DOHH2 (cell line): ENCODE data around the gene PPM1G.
A peak's percentile ranks its signal among the peaks of the same experiment; 100 is the strongest.

Experiments
- H3F3A ChIP-seq: fragments of 200-600 bp; sonication (generic), shearing (Covaris generic); 2 replicates; pipeline ENCODE4 v1.6.0; 2016; ENCODE audit warnings: antibody characterized with exemption, mild to moderate bottlenecking; ENCODE audit not compliant: control insufficient read depth, insufficient read depth
- H3K27ac ChIP-seq: fragments of 200-600 bp; sonication (generic); 2 replicates; pipeline ENCODE4 v1.5.1; 2014; ENCODE audit warnings: low read depth, mild to moderate bottlenecking, low read length, moderate library complexity
- H3K27me3 ChIP-seq: fragments of 200-600 bp; sonication (generic); 2 replicates; pipeline ENCODE4 v1.6.1; 2014; ENCODE audit warnings: mild to moderate bottlenecking, low read length, mixed read lengths; ENCODE audit not compliant: control insufficient read depth
- H3K36me3 ChIP-seq: fragments of 200-600 bp; sonication (generic); 2 replicates; pipeline ENCODE4 v1.6.1; 2014; ENCODE audit warnings: mild to moderate bottlenecking, low read length, moderate library complexity, mixed read lengths; ENCODE audit not compliant: control insufficient read depth
- H3K4me1 ChIP-seq: fragments of 200-600 bp; sonication (generic); 2 replicates; pipeline ENCODE4 v1.6.1; 2014; ENCODE audit warnings: mild to moderate bottlenecking, low read length, mixed read lengths; ENCODE audit not compliant: control insufficient read depth
- H3K4me2 ChIP-seq: fragments of 200-600 bp; sonication (generic); 2 replicates; pipeline ENCODE4 v1.6.0; 2014; ENCODE audit warnings: mild to moderate bottlenecking, low read length, moderate library complexity
- H3K4me3 ChIP-seq: fragments of 200-600 bp; sonication (generic); 2 replicates; pipeline ENCODE4 v1.5.1; 2014; ENCODE audit warnings: mild to moderate bottlenecking, low read length, mixed read lengths
- H3K79me2 ChIP-seq: fragments of 200-600 bp; sonication (generic); 2 replicates; pipeline ENCODE4 v1.6.1; 2014; ENCODE audit warnings: mild to moderate bottlenecking, low read length, mixed read lengths; ENCODE audit not compliant: control insufficient read depth
- H3K9me2 ChIP-seq: fragments of 200-600 bp; sonication (generic); replicated peaks from 2 replicates; pipeline ENCODE4 v1.6.1; 2014; ENCODE audit warnings: mild to moderate bottlenecking, low read length, mixed read lengths; ENCODE audit not compliant: control insufficient read depth
- H3K9me3 ChIP-seq: fragments of 200-600 bp; sonication (generic); 2 replicates; pipeline ENCODE4 v1.6.1; 2014; ENCODE audit warnings: antibody characterized with exemption, low read length, mixed read lengths; ENCODE audit not compliant: control insufficient read depth, insufficient read depth
- H4K20me1 ChIP-seq: fragments of 200-600 bp; sonication (generic); 2 replicates; pipeline ENCODE4 v1.6.0; 2014; ENCODE audit warnings: low read depth, mild to moderate bottlenecking, antibody characterized with exemption, low read length, moderate library complexity; ENCODE audit not compliant: control insufficient read depth, insufficient read depth
- EZH2phosphoT487 ChIP-seq: fragments of 200-600 bp; sonication (generic); IDR thresholded peaks from 2 replicates; pipeline ENCODE4 v1.6.1; 2017; ENCODE audit warnings: borderline replicate concordance, mild to moderate bottlenecking, antibody characterized with exemption, low read length, moderate library complexity, mixed read lengths
- TF ChIP-seq, protein P1 (sequence below): fragments of 200-600 bp; sonication (generic); IDR thresholded peaks from one replicate; pipeline ENCODE4 v1.5.1; 2014; ENCODE audit warnings: antibody characterized with exemption, mild to moderate bottlenecking, low read depth, low read length; ENCODE audit not compliant: poor library complexity, severe bottlenecking

The PPM1G gene

DNA sequence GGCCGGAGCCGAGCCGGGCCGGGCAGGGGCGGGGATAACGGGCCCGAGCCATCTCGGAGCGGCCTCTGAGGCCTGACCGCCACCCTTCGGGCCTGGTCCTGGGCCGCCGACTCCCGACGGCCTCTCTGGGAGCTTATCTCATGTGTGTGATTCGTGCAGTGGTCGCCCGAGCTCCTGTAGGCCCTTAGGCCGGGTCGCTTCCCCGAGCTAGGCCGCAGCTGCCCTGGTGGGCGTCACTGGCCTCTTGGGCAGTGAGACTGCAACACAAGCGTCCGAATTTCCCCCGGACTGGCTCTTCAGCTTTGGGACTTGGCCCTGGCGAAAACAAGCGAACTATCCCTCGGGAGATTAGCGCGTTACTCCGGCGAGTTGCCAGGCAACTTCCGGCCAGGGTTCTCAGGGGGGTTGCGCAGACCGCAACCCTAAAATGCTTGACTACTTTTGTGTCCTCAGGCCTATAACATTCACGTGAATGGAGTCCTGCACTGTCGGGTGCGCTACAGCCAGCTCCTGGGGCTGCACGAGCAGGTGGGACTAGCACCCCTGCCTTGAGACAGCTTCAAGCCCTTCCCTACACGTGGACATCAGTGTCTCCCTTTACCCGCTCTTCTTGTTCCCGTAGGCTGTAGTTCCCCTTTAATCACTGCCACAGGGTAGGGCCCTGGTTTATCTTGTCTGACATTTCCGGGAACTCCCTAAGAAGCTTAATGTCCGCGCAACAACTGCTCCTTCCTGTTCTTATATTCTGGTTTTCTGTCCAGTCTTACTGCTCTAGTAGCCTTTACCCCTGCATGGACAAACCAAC is 38.4 kb downstream of the PPM1G start:
- peaks cover 4% of the 10 kb centered on the region; the same call in 1 of the 2 replicates for H4K20me1 ChIP-seq
- TF ChIP-seq EZH2phosphoT487: no peak
- TF ChIP-seq, protein P1, sequence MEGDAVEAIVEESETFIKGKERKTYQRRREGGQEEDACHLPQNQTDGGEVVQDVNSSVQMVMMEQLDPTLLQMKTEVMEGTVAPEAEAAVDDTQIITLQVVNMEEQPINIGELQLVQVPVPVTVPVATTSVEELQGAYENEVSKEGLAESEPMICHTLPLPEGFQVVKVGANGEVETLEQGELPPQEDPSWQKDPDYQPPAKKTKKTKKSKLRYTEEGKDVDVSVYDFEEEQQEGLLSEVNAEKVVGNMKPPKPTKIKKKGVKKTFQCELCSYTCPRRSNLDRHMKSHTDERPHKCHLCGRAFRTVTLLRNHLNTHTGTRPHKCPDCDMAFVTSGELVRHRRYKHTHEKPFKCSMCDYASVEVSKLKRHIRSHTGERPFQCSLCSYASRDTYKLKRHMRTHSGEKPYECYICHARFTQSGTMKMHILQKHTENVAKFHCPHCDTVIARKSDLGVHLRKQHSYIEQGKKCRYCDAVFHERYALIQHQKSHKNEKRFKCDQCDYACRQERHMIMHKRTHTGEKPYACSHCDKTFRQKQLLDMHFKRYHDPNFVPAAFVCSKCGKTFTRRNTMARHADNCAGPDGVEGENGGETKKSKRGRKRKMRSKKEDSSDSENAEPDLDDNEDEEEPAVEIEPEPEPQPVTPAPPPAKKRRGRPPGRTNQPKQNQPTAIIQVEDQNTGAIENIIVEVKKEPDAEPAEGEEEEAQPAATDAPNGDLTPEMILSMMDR: no peak
- H3K9me3 ChIP-seq: no peaks in the 10 kb centered on the region
- peak overlapping the region; percentile 86 for H3K27ac ChIP-seq
- H3K36me3 ChIP-seq: peaks cover 81% of the 10 kb centered on the region
- no peaks in the 10 kb centered on the region for H3K9me2 ChIP-seq
- peaks cover 27% of the 10 kb centered on the region for H3K4me1 ChIP-seq
- peak overlapping the region; percentile 87 for H3K4me3 ChIP-seq
- peaks cover 55% of the 10 kb centered on the region for H3K79me2 ChIP-seq
- peak overlapping the region; percentile 97 for H3K4me2 ChIP-seq
- no peaks in the 10 kb centered on the region for H3K27me3 ChIP-seq
- no peaks in the 10 kb centered on the region for H3F3A ChIP-seq

DNA sequence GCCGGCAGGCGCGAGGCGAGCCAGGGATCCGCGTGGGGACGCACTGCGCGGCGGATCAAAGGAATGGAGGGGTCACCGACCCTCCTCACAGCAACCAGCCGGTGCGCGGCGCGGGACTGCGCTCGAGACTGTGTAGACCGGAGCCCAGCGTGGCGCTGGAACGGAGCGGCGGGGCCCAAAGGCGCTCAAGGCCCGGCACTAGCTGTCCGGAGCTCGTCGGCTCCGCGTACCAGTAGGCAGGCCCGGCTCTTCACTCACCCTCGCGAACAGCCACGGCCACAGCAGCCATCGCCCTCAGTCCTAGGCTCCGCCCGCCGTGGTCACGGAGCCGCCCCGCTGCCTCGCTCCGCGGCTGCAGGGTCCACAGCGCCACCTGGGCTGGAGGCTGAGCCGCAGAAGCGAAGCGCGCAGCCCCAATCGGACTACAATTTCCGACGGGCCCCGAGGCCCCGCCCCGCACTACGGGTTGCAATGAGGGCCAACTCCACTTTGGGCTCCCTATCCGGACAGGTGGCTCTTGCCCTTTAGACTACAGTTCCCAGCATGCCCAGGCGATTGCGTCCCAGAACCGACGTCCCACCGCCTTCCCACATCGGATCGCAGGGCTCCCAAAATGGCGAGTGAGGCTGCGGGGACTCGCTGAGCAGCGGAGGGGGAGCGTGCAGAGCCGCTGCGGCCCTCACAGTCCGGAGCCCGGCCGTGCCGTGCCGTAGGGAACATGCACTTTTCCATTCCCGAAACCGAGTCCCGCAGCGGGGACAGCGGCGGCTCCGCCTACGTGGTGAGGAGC is 39.2 kb downstream of the PPM1G start, which contains the start of the genes EIF2B4 and SNX17:
Gene EIF2B4 (minus strand): TSS at position 313 of the 790 bp plus-strand sequence. CDS start 24 bp downstream, at position 289.
Gene SNX17 (plus strand): TSS at position 591 of the 790 bp plus-strand sequence. CDS start 128 bp downstream, at position 719.
- Histone ChIP-seq H3F3A (no peaks in the 10 kb centered on the region), H3K27ac (peak within 1 kb of the TSS; percentile 86), H3K4me2 (peak within 1 kb of the TSS; percentile 97), H3K36me3 (peaks cover 79% of the 10 kb centered on the region), H3K9me3 (no peaks in the 10 kb centered on the region), H3K4me1 (peaks cover 27% of the 10 kb centered on the region), H4K20me1 (peaks cover 4% of the 10 kb centered on the region; the same call in 1 of the 2 replicates), H3K27me3 (no peaks in the 10 kb centered on the region), H3K9me2 (no peaks in the 10 kb centered on the region), H3K4me3 (peak within 1 kb of the TSS; percentile 87), H3K79me2 (peaks cover 55% of the 10 kb centered on the region)
- no peak for TF ChIP-seq EZH2phosphoT487
- TF ChIP-seq, protein P1: peak; percentile 82

DNA sequence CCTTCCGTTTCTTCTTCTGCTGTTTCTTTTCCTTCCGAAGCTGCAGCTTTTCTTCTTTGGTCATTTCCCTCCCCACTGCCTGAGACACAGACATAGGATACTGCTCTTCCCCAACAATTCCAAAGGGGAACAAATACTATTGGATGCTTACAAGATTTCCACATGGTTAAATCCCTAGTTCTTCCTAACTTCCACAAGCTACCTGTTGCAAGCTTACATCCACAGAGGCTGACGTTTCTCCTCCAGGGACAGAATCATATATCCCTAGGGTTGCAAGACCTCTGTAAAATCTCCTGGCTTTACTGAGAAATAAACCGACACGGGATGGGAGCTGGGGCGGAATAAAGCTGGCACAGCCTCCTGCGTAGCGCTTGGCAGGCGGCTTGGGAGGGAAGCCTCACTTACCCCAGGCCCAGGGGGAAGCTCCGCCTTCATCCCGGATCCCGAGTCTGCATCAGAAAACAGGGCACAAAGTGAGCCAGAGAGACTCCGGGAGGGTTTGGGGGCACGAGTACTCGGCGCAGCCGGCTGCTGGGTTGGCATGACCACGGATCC is 39.8 kb downstream of the PPM1G start:
- peaks cover 27% of the 10 kb centered on the region for H3K4me1 ChIP-seq
- no peaks in the 10 kb centered on the region for H3K9me2 ChIP-seq
- no peaks in the 10 kb centered on the region for H3K27me3 ChIP-seq
- peaks cover 76% of the 10 kb centered on the region for H3K36me3 ChIP-seq
- peaks cover 57% of the 10 kb centered on the region for H3K79me2 ChIP-seq
- H3K27ac ChIP-seq: peak overlapping the region; percentile 31
- H3K4me2 ChIP-seq: peak overlapping the region; percentile 84
- H3K9me3 ChIP-seq: no peaks in the 10 kb centered on the region
- H3F3A ChIP-seq: peaks cover 3% of the 10 kb centered on the region; the same call in 1 of the 2 replicates
- no peak for TF ChIP-seq EZH2phosphoT487
- TF ChIP-seq, protein P1: no peak
- peak overlapping the region; percentile 87 for H3K4me3 ChIP-seq
- peaks cover 4% of the 10 kb centered on the region; the same call in 1 of the 2 replicates for H4K20me1 ChIP-seq
